Sigmoid colon (tissue), 7 donors: ENCODE data around the gene PCSK1N. TPM values are rescaled to one million over a fixed set of nuclear protein-coding genes. Genes with fewer than 3 reads are reported as not detected.

ENCODE experiments used
- DNase-seq: peaks from one replicate; pipeline ENCODE4 v3.0.0-alpha.2; 2019
- H3K27ac ChIP-seq, 4 donors: fragments of 200-600 bp; sonication (generic); one replicate each; pipeline ENCODE4 v1.5.1; 2016 to 2019; ENCODE audit warnings: mild to moderate bottlenecking in 1 of 4
- H3K27me3 ChIP-seq, 3 donors: fragments of 200-600 bp; sonication (generic); one replicate each; pipeline ENCODE4 v1.5.1; 2019; ENCODE audit warnings: mild to moderate bottlenecking in 1 of 3
- H3K36me3 ChIP-seq, 4 donors: fragments of 200-600 bp; sonication (generic); one replicate each; pipeline ENCODE4 v1.5.1; 2016 to 2019
- H3K4me1 ChIP-seq, 4 donors: fragments of 200-600 bp; sonication (generic); one replicate each; pipeline ENCODE4 v1.5.1; 2017 to 2019
- H3K4me3 ChIP-seq, 4 donors: fragments of 200-600 bp; sonication (generic); one replicate each; pipeline ENCODE4 v1.5.1; 2017 to 2019; ENCODE audit warnings: mild to moderate bottlenecking in 2 of 4, moderate library complexity in 1 of 4
- H3K9me3 ChIP-seq, 4 donors: fragments of 200-600 bp in 3 of 4; sonication (generic) in 3 of 4; one replicate each; pipeline versions ENCODE4 v1.5.1 to v1.6.1; 2013 to 2019
- CTCF ChIP-seq, 4 experiments: fragments of 450-650 bp in 3 of 4; fragments of 200-600 bp in 1 of 4; IDR thresholded peaks; one replicate each; pipeline ENCODE4 v1.5.1; 2016 to 2019; ENCODE audit warnings: antibody characterized with exemption in 4 of 4, mild to moderate bottlenecking in 3 of 4, moderate library complexity in 2 of 4
- EP300 ChIP-seq, 4 donors: sonication (generic); formaldehyde crosslinking; IDR thresholded peaks; one replicate each; pipeline ENCODE4 v1.6.1; 2017; ENCODE audit warnings: antibody characterized with exemption in 4 of 4
- POLR2A ChIP-seq, 2 donors: fragments of 450-650 bp; IDR thresholded peaks; one replicate each; pipeline ENCODE4 v1.6.1; 2016; ENCODE audit warnings: antibody characterized with exemption in 2 of 2, mild to moderate bottlenecking in 2 of 2, moderate library complexity in 2 of 2
- POLR2AphosphoS5 ChIP-seq, 4 donors: sonication (generic); formaldehyde crosslinking; IDR thresholded peaks; one replicate each; pipeline ENCODE4 v1.6.1; 2017; ENCODE audit warnings: antibody characterized with exemption in 4 of 4
- WGBS, 2 donors: extraction: QIAGEN DNeasy Blood & Tissue Kit; methylation state at CpG; one replicate each; pipeline ENCODE4 v1.1.7; 2013; 5-methylcytosine and 5-hydroxymethylcytosine counted together
- intact Hi-C: fragments of 100-400 bp; cut with DNase I; formaldehyde crosslinking; loops from one replicate; pipeline ENCODE4 v1.15.1; 2023
- polyA plus RNA-seq, 3 donors: library from polyadenylated mRNA; stranded (reverse); fragments of 200-250 nt; gene quantifications; one replicate each; pipeline ENCODE4 v1.2.3, GENCODE V29; 2013
- total RNA-seq, 4 donors: library from RNA; depleted of rRNA; stranded (reverse); fragments of >200 nt; gene quantifications; one replicate each; pipeline ENCODE4 v1.1.0, GENCODE V29; 2016
- donor health status: healthy with polysubstance abuse.
- donor health status: Bipolar disorder and iron deficiency.
- donor health status: healthy.

PCSK1N gene
- total and polyA plus RNA-seq, 7 donors = 2.3 to 25.7 (median 6.9) TPM

- intact Hi-C loops = no loop called here
- no peak overlapping the region for H3K4me3 ChIP-seq
- H3K9me3 ChIP-seq = no peaks in the 10 kb centered on the region
- 95 to 96% methylated on average over 18 of the region's 18 CpGs for WGBS, 2 donors
- no peak overlapping the region for H3K27ac ChIP-seq
- H3K27me3 ChIP-seq = no peaks in the 10 kb centered on the region
- H3K36me3 ChIP-seq = peaks cover 0 to 50% (median 6%) of the 10 kb centered on the region in 4 donors
- no peak for TF ChIP-seq POLR2A (IDR thresholded peaks at IDR 0.05)
- TF ChIP-seq POLR2AphosphoS5 (IDR thresholded peaks at IDR 0.05) = no peak
- TF ChIP-seq CTCF (IDR thresholded peaks at IDR 0.05) = no peak
- TF ChIP-seq EP300 (IDR thresholded peaks at IDR 0.05) = no peak
- DNase-seq = no peak
- H3K4me1 ChIP-seq = no peaks in the 10 kb centered on the region
These were observed 19.2 kb downstream of the PCSK1N start for GRCh38 chrX:48816014-48816810.

GRCh38 chrX:48815266-48815665, 20.1 kb downstream of the PCSK1N start:
- no peaks in the 10 kb centered on the region for H3K4me1 ChIP-seq
- H3K9me3 ChIP-seq = no peaks in the 10 kb centered on the region
- no peak overlapping the region for H3K4me3 ChIP-seq
- 90% methylated on average over 8 of the region's 8 CpGs for WGBS, 2 donors
- intact Hi-C loops = no loop called here
- peaks cover 0 to 44% (median 6%) of the 10 kb centered on the region in 4 donors for H3K36me3 ChIP-seq
- no peak for DNase-seq
- H3K27me3 ChIP-seq = no peaks in the 10 kb centered on the region
- no peak overlapping the region for H3K27ac ChIP-seq
- no peak for TF ChIP-seq POLR2A (IDR thresholded peaks at IDR 0.05)
- TF ChIP-seq POLR2AphosphoS5 (IDR thresholded peaks at IDR 0.05) = no peak
- no peak for TF ChIP-seq CTCF (IDR thresholded peaks at IDR 0.05)
- no peak for TF ChIP-seq EP300 (IDR thresholded peaks at IDR 0.05)

DNA sequence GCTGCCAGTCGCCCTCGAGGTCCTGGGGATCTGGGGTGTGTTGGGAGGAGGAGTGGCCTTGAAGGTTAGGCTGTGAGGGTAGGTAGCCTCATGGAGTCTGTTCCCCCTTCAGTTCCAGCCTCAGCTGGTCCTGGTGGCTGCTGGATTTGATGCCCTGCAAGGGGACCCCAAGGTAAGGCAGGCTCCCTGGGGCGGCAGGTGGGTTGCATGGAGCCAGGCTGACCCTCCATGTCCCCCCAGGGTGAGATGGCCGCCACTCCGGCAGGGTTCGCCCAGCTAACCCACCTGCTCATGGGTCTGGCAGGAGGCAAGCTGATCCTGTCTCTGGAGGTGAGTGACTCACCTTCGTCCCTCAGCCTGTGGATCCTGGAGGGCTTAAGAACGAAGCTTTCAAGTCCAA, 20.7 kb downstream of the PCSK1N start:
- Histone ChIP-seq H3K27ac (no peak overlapping the region), H3K9me3 (no peaks in the 10 kb centered on the region), H3K36me3 (peaks cover 0 to 39% (median 6%) of the 10 kb centered on the region in 4 donors), H3K4me1 (no peaks in the 10 kb centered on the region), H3K4me3 (no peak overlapping the region), H3K27me3 (no peaks in the 10 kb centered on the region)
- no peak for TF ChIP-seq CTCF (IDR thresholded peaks at IDR 0.05)
- no peak for TF ChIP-seq POLR2A (IDR thresholded peaks at IDR 0.05)
- TF ChIP-seq EP300 (IDR thresholded peaks at IDR 0.05) = no peak
- TF ChIP-seq POLR2AphosphoS5 (IDR thresholded peaks at IDR 0.05) = no peak
- 95% methylated on average over 8 of the region's 8 CpGs for WGBS, 2 donors
- intact Hi-C loops = no loop called here
- no peak for DNase-seq

DNA sequence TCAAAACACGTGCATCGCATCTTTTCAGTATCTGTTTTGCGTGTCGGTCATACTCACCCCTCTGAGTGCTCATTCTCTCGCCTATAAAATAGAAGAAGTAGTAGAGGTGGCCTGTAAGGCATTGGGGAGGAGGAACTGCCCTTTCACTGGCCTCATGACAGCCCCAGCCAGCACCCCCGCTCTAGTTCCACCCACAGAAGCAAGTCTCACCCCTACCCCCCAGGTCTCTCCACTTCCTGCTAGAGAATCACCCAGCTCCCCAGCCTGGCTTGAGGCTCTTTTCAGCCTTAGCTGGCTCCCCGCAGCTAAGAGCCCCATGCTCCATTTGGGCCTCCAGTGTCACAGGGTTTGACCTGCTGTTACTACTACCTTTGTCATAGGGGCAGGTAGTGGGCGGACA, 21.8 kb downstream of the PCSK1N start:
- no peak for TF ChIP-seq CTCF (IDR thresholded peaks at IDR 0.05)
- TF ChIP-seq POLR2AphosphoS5 (IDR thresholded peaks at IDR 0.05) = no peak
- no peak for TF ChIP-seq POLR2A (IDR thresholded peaks at IDR 0.05)
- TF ChIP-seq EP300 (IDR thresholded peaks at IDR 0.05) = no peak
- Histone ChIP-seq H3K4me1 (no peaks in the 10 kb centered on the region), H3K4me3 (no peak overlapping the region), H3K36me3 (peaks cover 0 to 37% (median 6%) of the 10 kb centered on the region in 4 donors), H3K9me3 (no peaks in the 10 kb centered on the region), H3K27ac (no peak overlapping the region), H3K27me3 (no peaks in the 10 kb centered on the region)
- WGBS, 2 donors = 89 to 96% methylated on average over 8 of the region's 8 CpGs
- intact Hi-C loops = no loop called here
- DNase-seq = no peak
